Mammary epithelial cell (primary cell): ENCODE data around the gene UBE4A.

Experiments
- CTCF ChIP-seq, 2 donors: IDR thresholded peaks in 1 of 2; conservative IDR thresholded peaks in 1 of 2; 2 replicates each; pipeline ENCODE4 v1.5.1; 2011 to 2012; ENCODE audit warnings: inconsistent platforms in 2 of 2, low read length in 2 of 2, mild to moderate bottlenecking in 2 of 2, control low read depth in 1 of 2, low read depth in 1 of 2; ENCODE audit not compliant: insufficient read depth in 1 of 2; ENCODE audit errors: extremely low read depth in 1 of 2
- EZH2 ChIP-seq: IDR thresholded peaks from 2 replicates; pipeline ENCODE4 v1.6.1; 2012; ENCODE audit warnings: low read length, inconsistent platforms, borderline replicate concordance

DNA sequence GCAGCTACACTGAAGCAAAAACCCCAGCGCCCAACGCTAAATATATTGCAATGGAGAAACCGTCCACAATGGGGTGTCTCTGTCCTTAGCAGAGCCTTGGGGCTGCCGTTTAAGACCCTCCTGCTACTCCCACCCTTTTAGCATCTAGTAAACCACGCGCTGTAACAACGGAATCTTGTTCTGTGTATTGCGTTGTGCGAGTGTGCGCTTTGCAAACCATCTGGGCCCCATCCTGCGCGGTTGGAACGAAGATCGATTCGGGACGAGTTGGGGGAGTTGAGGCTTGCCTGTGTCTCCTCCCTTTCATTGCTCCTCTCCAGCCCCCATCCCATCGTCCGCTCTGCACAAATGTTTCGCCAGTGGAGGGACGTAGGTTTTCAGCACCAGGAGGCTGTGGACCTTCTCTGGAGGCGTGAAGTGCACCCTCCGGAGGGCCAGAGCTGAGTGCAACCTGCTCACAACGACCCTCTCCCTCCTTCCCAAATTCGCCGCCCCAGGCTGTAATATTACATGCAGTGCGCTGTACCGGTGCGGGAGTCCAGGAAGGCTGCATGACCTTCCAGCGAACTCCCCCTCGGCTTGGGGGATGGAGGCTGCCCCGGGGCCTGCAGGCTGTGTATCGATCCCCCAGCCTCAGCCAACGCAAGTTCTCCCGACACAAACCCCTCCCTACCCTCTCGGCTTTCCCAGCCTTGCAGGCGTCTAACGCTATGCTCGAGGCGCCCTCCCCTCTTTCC is 75.3 kb downstream of the UBE4A start:
- TF ChIP-seq CTCF (conservative IDR thresholded peaks at IDR 0.05 in 1 of 2, IDR thresholded peaks at IDR 0.05 in 1 of 2; ENCODE audit: extremely low read depth in 1 of 2, insufficient read depth in 1 of 2, low read depth in 1 of 2, low read length in 2 of 2) (no peak), EZH2 (no peak)
